DMS 273 (cell line): ENCODE results near the gene GTF2H2C_2.
"Not testable (repeated sequence)": the region's sequence is repeated elsewhere in the genome, so short reads cannot be mapped to it uniquely, and the experiment has no call there.

Source experiments
- DNase-seq: peaks from one replicate; lab custom pipeline; 2025; ENCODE audit not compliant: unreplicated experiment; lab: John Stamatoyannopoulos, UW

The GTF2H2C_2 gene

GRCh38 chr5:70415117-70415516, at the start of gene GTF2H2C_2:
Gene GTF2H2C_2, plus strand, starts transcription at chr5:70415368.
- not testable (repeated sequence) for DNase-seq

GRCh38 chr5:70400984-70401686, 14.0 kb upstream of the GTF2H2C_2 start:
- DNase-seq, result not testable (repeated sequence)

GRCh38 chr5:70421322-70421721, 6.2 kb downstream of the GTF2H2C_2 start:
- DNase-seq, result not testable (repeated sequence)

GRCh38 chr5:70423215-70423614, 8.0 kb downstream of the GTF2H2C_2 start:
- DNase-seq, result not testable (repeated sequence)

GRCh38 chr5:70438518-70438917, 23.4 kb downstream of the GTF2H2C_2 start:
- DNase-seq, result not testable (repeated sequence)

- DNase-seq, result not testable (repeated sequence)
These were observed 34.4 kb downstream of the GTF2H2C_2 start for GRCh38 chr5:70449565-70449964.

DNA sequence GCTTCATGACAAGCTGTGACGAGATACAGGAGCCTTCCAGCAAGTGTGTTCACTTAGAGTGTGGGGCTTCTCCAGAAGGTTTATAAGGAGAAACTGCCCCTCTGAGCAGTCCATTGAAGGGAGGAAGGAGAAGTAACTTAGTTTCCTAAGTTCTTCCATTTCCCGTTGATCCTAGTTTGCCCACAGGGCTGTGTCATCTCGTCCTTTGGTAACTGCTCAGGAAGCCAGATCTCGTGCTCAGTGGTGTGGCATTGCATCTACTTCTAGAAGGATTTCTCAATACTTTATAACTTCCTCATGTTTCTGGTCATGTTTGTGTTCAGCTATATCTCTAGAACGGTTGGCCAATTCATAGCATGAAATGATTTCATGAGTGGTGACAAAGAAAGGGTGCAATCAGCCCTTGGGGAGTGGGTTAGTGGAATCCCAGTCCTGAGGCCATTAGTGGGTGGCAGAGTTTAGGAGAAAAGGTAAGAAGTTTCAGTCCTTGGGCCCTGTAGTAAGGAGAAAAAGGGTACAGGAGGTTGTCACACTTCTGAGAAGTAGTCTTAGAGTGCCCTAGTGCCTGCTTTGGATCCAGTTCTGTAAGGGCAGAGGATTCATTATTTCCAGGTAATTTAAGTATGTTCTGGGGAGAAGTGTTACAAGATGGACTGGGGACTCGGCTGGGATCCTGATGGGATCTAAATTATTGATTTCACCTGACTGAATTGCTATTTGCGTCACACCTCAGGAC, 36.2 kb downstream of the GTF2H2C_2 start:
- DNase-seq, result not testable (repeated sequence)

GRCh38 chr5:70457093-70457492, 41.9 kb downstream of the GTF2H2C_2 start:
- not testable (repeated sequence) for DNase-seq

DNA sequence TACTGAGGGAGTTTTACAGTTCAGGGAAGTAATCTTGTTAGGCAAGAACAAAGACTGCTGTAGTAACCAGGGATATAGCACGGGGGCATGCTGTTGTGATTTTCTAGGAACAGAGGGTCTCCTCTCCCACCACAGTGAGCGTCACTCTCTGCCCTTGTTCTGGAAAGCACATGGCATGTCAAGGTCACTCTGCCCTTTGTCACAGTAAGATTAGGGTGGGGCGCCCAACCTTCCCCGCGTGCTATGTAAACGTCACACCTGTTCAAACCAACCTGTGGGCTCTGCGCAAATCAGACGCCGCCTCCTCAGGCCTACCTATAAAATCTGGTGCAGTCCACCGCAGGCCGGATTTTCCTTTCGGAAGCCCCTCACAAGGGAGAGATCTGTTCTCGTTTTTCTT, 44.0 kb downstream of the GTF2H2C_2 start:
- not testable (repeated sequence) for DNase-seq

DNA sequence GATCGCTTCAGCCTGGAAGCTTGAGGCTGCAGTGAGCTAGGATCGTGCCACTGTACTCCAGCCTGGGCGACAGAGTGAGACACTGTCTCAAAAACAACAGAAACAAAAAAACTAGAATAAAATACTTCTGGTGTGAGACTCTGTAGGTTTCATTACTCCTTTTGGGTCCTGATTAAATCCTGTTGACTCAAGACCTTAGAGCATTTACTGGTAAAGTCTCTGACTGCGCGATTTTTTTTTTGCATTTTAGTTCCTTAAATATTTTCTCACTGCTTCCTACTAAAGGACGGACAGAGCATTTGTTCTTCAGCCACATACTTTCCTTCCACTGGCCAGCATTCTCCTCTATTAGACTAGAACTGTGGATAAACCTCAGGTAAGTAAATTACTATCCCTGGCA, 46.8 kb downstream of the GTF2H2C_2 start:
- DNase-seq, result not testable (repeated sequence)

- not testable (repeated sequence) for DNase-seq
These were observed 49.0 kb downstream of the GTF2H2C_2 start for GRCh38 chr5:70464019-70464637.

GRCh38 chr5:70469926-70470509, 54.9 kb downstream of the GTF2H2C_2 start:
- not testable (repeated sequence) for DNase-seq
